GM19193 (cell line): Measurements from ENCODE around the gene GATD1.

Experiments
- POLR2A ChIP-seq: IDR thresholded peaks from 4 replicates; pipeline ENCODE4 v1.6.1; 2011; ENCODE audit not compliant: insufficient read depth, insufficient read length; ENCODE audit errors: extremely low read depth

GATD1 gene

DNA sequence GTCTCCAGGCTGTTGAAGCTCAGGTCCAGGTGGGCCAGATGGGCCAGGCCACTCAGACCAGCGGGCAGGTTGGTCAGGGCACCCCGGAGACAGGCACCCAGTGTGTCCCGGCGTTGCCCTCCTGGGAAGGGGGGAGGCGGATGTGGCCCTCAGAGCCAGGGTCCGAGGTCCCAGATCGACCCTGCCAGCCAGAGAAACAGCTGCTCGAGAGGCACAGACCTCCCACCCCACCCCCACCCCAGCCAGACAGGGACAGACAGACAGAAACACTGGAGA lies 26.1 kb upstream of the GATD1 start:
- no peak for TF ChIP-seq POLR2A

- no peak for TF ChIP-seq POLR2A
Observed at GRCh38 chr11:802693-803466, 25.6 kb upstream of the GATD1 start.

DNA sequence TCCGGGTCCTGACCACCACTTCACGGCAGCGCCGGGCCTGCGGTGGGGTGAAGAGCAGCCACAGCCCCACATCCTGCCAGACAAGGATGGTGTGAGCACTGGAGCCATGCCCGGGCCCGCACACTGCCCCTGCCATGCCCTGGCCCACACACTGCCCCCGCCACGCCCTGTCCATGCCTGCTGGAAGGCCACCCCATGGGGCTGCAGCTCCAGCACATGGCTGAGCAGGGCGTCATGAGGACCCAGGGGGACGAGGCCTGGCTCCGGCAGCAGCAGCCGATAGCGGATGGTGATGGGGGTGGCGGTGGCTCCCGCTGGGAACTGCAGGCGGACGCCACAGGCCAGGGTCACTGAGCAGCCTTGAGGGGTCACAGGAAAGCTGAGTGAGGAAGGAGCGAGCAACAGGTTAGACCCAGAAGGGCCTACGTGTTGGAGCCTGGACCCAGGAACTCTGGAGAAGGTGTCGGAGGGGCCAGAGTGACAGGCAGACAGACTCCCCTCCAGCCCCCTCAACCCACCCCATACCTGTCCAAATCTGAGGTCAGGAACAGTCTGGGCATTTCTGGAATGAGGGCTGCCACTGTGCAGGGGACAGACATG lies 24.8 kb upstream of the GATD1 start:
- no peak for TF ChIP-seq POLR2A

GRCh38 chr11:801097-801780 lies 24.0 kb upstream of the GATD1 start:
- TF ChIP-seq POLR2A, result no peak

DNA sequence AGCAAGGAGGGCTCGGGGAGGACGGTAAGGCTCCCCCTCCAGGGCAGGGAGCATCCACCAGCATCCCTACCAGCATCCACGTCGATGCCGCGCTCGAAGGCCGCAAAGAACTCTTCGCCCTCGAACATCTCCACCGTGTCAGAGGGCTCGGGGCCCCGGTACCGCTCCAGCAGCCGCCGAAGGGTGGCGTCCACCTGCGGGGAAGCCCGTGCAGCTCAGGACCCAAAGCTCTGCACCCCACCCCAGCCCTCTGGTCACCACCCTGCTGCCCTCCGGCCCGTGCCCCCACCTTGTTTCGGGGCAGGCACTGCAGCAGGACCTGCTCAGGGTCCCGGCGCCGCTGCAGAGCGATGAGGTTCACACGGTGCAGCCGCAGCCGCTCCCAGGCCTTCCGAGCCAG lies 23.2 kb upstream of the GATD1 start:
- no peak for TF ChIP-seq POLR2A

DNA sequence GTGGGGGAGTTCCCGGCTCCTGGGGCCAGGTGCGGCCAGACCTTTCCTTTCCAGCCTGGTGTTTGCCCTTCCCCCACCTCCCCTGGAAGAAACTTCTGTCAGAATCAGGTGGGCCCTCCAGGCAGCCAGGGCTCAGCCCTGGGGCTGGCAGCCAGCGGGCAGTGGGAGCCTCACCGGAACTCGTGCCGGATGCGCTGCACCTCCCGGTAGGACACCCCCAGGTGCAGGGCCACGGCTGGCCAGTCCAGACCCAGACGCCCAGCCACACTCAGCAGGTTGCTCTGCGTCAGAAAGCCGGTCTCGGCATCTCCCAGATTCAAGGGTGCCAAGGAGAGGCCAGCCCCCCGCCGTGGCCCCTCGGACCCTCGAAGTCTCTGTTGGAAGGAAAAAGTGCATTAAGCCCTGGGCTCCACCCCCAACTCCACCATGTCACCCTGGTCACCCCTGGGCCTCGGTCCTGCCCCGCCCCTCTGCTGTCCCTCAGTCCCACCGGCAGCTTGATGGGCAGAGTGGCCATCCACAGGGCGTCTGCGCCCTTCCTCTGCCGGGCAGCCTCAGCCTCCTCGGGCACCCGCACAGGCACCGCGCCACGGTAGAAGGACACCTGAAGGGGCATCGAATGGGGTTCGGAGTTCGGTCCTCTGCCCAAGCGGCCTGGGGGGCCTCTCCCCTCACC lies 22.5 kb upstream of the GATD1 start:
- no peak for TF ChIP-seq POLR2A

- TF ChIP-seq POLR2A, result peak; percentile 61
Observed at GRCh38 chr11:798093-798713, 20.9 kb upstream of the GATD1 start, which contains the start of gene SLC25A22. Gene SLC25A22 (minus strand): TSS chr11:798281. CDS start chr11:795006, 3,275 bp downstream.

GRCh38 chr11:797296-798092 lies 20.2 kb upstream of the GATD1 start:
- no peak for TF ChIP-seq POLR2A

DNA sequence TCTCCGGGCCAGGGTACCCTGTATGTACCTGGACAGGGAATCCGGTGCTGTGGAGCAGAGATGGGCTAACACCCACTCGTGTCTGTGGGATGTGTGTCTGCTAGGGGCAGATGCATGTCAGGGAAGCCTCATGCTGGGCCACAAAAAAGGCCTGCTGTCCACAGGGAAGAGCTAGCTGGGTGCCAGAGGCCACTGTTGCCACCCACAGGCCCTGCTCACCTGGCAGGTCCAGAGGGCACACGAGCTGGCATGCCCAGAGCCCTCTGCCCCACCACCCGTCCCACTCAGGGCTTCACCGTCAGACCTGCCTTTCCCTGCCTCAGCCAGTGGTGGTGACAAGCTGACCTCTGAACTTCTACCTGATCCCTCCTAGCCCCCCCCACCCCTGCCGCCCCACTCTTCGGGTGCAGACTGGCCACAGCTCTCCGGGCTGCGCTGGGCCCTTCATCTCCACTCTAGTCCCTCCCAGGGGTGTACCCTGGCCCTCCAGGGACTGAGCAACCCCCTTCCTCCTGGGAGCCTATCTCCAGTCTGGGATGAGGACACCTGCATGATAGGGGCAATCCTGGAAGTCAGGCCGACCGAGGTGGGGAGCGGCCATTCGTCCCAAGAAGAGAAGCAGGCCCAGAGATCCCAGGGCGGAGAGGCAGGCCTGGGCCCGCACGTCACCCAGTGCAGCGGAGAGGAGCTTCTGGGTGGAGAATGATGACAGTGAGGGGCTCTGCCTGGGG lies 19.4 kb upstream of the GATD1 start:
- peak; percentile 10 for TF ChIP-seq POLR2A

DNA sequence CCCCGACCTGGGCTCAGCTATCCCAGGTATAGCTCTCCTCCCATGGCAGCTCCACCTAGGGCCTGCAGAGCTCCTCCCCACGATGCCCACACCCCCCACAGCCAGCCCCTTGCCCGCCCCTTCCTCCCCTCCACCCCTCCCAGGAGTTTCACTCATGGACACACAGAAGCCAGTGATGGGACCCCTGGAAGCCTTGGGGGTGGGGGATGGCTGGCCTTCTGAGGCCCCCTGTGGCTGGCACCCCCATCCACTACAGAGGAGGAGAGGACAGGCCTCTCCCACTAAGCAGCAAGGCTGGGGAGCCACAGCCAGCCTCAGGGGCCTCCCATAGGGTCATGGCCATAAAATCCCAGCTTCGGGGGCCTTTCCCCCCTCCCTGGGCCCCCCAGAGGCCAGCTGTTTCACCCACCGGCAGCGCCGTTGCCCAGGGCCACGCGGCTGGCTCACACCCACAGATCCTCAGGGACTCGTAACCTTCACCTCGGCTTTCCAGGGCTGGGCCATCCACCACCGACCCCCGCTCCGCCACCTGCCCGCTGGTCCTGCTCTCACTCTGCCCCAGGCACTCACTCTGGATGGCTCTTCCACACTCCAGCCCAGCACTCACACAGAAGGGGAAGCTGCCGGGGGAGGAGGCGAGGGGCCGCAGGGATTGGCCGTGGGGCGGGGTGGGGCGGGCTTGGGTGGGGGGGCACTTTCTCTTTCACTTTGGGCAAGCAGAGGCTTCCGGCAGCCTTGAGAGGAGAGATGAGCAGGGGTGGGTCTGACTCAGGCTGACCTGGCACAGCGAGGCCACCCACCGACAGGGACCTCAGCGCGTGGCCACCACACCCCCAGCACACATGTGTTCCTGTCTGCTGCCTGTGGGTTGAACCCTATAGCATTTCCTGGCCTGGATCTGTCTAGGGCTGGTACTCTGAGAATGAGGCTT lies 18.6 kb upstream of the GATD1 start:
- TF ChIP-seq POLR2A, result peak; percentile 12

DNA sequence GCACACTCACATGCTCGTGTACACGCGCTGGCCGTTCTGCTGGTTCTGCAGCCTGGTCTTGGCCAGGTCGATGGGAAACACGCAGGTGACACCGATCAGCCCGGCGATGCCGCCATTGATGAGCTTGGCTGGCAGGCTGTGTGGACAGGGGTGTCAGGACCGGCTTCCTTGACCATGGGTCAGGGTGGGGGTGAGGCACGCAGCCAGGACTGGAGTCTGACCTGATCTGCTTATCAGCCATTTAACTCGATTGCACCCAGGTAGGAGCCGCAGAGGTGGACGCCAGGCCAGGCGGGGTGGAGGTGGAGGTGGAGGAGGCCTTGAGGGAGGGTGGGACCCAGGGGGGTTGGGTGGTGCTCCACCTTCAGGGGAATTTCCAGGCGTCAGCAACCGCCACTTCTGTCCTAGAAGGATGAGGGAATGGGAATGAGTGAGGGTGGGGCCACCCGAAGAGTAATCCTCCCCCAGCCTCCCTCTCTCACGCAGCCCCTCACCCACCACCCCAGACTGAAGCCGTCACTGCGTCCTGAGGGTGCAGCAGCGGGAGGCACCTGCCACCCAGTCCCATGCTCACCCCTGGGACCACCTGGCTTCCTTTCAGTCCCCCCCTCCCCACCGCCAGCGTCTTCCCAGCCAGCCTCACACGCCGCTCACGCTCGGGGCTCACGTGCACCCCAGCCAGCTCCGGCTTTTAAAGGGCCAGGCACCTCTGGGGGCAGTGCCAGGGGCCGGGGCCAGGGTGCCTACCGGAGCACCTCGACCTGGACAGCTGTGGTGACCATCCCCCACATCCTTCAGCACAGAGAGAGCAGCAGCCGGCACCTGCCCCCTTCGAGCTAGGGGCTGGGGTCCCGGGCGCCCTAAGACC lies 17.7 kb upstream of the GATD1 start:
- no peak for TF ChIP-seq POLR2A

- no peak for TF ChIP-seq POLR2A
Observed at GRCh38 chr11:794013-794765, 16.9 kb upstream of the GATD1 start.

DNA sequence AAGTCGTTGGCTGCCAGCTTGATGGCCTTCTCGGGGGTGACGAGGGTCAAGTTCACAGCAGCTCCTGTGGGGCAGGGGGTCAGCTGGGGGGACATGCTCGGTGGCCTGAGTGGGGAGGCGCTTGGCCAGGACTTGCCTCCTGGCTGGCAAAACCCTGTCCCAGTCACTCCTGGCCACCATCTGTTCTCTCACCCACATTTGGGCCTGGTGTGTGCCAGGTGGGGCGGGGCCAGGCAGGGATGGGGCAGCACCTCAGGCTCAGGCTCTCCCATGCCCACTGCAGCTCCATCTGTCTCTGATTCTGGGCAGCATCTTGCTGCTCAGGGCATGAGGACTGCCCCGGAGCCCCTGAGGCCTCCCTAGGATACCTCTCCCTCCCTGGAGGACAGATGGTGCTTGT lies 16.3 kb upstream of the GATD1 start:
- TF ChIP-seq POLR2A, result no peak
